NCI-H2081 treated with DMSO at 0.1 percent for 48 hours (cell line): Measurements from ENCODE around the gene XIRP2.
"Not testable (repeated sequence)": the region's sequence is repeated elsewhere in the genome, so short reads cannot be mapped to it uniquely, and the experiment has no call there.

Experiments used
- DNase-seq: peaks from one replicate; lab custom pipeline; 2025; lab: John Stamatoyannopoulos, UW

XIRP2 gene

GRCh38 chr2:167052825-167053224 lies 164.5 kb downstream of the XIRP2 start:
- no peak for DNase-seq

DNA sequence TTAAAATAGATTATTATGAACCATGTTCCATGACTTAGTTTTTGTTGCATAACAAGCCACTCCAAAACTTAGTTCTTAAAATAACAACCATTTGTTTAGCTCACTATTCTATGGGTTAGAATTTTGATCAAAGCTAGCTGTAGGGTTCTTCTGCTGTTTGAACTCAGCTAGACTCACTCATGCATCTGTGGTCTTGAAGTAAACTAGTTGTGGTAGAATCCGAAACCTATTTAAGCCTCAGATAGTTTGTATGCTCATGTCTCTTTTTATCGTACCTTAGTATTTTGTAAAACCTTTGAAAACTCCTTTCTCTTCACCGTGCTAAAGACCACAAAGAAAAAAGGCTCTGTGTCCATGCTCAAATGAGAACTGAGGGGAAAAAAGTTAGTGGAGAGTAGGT lies 166.6 kb downstream of the XIRP2 start:
- DNase-seq, result no peak

DNA sequence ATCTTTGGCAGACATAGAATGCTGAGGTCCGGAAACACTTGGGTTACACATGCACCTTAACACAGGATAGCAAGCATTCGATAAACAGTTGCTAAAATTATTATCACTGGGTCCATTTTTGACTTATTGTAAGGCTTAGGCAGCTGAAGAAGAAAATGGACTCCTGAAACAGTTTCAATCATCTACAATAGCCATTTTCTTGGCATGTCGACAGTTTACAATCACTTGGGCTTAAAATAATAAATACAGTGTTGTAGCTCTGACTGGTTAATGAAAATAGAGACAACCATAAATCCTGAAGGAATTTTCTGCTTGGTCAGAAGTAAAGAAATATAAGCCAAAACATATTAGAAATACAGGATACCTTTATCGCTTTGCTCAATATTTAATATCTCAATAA lies 169.2 kb downstream of the XIRP2 start:
- DNase-seq, result no peak

GRCh38 chr2:167059173-167059572 lies 170.9 kb downstream of the XIRP2 start:
- DNase-seq, result no peak

DNA sequence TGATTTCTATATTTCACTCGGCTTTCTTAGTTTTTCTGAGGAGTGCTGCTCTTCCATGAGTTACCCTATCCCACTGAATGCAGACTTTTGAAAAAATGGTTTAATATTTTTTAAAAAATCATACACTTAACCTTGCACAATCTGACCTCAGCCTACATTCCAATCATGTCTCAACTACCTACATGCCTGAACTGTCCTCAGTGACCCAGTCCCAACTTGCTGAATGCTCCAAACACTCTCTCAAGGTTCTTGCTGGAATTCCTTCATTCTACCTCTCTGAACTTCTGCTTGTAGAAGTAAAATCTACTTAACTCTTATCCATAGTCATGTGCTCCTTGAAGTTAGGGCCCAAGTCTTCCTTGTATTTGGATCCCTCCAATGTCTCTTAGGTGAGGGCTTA lies 181.6 kb downstream of the XIRP2 start:
- DNase-seq, result no peak

DNA sequence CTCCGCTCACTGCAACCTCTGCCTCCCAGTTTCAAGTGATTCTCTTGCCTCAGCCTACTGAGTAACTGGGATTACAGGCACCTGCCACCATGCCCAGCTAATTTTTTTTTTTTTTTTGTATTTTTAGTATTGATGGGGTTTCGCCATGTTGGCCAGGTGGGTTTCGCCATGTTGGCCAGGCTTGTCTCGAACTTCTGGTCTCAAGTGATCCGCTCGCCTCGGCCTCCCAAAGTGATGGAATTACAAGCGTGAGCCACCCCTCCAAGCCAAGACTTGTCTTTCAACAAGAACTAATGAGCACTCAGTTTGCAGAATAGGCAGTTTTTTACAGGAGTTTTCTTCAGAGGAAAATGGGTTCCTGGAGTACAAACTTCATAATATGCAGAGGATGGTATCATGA lies 187.4 kb downstream of the XIRP2 start:
- not testable (repeated sequence) for DNase-seq

DNA sequence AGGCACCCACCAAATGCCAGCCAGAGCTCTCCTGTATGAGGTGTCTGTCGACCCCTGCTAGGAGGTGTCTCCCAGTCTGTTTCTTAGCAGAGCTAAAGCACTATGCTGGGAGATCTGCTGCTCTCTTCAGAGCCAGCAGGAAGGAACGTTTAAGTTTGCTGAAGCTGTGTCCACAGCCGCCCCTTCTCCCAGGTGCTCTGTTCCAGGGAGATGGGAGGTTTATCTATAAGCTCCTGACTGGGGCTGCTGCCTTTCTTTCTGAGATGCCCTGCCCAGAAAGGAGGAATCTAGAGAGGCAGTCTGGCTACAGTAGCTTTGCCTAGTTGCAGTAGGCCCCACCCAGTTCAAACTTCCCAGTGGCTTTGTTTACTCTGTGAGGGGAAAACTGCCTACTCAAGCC lies 210.7 kb downstream of the XIRP2 start:
- not testable (repeated sequence) for DNase-seq

- DNase-seq, result no peak
Observed at GRCh38 chr2:167100506-167100905, 212.2 kb downstream of the XIRP2 start.

GRCh38 chr2:167103028-167103756 lies 214.9 kb downstream of the XIRP2 start:
- no peak for DNase-seq

- DNase-seq, result no peak
Observed at GRCh38 chr2:167103757-167104133, 215.5 kb downstream of the XIRP2 start.

GRCh38 chr2:167104691-167105090 lies 216.4 kb downstream of the XIRP2 start:
- no peak for DNase-seq

GRCh38 chr2:167109682-167110081 lies 221.4 kb downstream of the XIRP2 start:
- not testable (repeated sequence) for DNase-seq

DNA sequence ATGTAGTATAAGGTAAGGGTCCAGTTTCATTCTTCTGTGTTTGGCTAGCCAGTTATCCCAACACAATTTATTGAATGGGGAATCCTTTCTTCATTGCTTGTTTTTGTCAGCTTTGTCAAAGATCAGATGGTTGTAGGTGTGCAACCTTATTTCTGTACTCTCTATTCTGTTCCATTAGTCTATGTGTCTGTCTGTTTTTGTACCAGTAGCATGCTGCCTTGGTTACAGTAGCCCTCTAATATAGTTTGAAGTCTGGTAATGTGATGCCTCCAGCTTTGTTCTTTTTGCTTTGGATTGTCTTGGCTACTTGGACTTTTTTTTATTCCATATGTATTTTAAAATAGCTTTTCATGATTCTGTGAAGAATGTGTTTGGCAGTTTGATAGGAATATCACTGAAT lies 222.1 kb downstream of the XIRP2 start:
- no peak for DNase-seq

DNA sequence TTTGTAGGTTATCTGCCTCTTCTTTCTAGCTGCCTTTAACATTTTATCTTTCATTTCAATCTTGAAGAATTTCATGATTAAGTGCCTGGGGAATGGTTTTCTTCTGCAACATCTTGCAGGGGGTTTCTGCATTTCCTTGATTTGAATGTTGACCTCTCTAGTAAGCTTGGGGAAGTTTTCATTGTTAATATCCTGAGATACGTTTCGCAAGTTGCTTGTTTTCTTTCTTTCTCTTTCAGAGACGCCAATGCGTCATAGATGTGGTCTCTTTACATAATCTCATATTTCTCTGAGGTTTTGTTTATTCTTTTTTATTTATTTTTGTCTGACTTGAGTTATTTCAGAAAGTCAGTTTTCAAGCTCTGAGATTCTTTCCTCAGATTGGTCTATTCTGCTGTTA lies 225.7 kb downstream of the XIRP2 start:
- DNase-seq, result no peak

DNA sequence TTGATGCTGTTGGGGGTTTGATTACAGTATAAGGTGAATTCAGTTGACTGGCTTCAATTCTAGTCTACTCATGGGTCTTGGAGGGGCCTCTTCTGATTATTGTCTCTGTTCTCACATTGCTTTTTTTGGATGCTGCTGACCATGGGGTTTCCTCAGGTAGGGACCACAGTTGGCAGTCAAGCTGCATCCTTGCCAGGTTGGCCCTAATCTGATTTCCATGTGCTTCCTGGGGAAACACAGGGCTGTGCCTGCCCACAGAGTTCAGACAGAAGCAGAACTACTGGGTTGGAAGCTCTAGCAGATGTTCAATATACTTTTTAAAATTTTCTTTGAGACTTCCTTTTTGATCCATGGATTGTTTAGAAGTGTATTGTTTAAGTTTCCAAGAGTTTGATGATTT lies 227.3 kb downstream of the XIRP2 start:
- no peak for DNase-seq

GRCh38 chr2:167122389-167122788 lies 234.1 kb downstream of the XIRP2 start:
- DNase-seq, result no peak

- DNase-seq, result no peak
Observed at GRCh38 chr2:167126165-167126564, 237.9 kb downstream of the XIRP2 start.

- no peak for DNase-seq
Observed at GRCh38 chr2:167127135-167127534, 238.9 kb downstream of the XIRP2 start.

- no peak for DNase-seq
Observed at GRCh38 chr2:167128130-167128529, 239.8 kb downstream of the XIRP2 start.

DNA sequence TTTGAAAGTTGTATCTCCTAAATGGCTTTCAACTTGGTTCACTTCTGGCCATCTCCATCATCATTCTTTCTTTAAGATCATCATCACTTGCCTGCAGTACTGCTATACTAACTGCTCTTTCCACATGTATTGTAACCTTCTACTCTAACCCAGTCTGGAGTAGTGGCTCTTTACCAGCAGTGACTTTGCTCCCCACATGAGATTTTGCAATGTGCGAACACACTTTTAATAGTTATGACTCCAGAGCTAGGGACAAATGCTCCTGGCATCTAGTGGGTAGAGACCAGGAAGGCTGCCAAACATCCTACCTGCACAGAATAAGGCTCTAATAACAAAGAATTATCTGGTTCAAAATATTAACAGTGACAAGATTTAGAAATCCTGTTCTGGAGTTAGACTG lies 243.8 kb downstream of the XIRP2 start:
- DNase-seq, result no peak

GRCh38 chr2:167132906-167133555 lies 244.8 kb downstream of the XIRP2 start:
- DNase-seq, result no peak

- no peak for DNase-seq
Observed at GRCh38 chr2:167133614-167134013, 245.3 kb downstream of the XIRP2 start.

DNA sequence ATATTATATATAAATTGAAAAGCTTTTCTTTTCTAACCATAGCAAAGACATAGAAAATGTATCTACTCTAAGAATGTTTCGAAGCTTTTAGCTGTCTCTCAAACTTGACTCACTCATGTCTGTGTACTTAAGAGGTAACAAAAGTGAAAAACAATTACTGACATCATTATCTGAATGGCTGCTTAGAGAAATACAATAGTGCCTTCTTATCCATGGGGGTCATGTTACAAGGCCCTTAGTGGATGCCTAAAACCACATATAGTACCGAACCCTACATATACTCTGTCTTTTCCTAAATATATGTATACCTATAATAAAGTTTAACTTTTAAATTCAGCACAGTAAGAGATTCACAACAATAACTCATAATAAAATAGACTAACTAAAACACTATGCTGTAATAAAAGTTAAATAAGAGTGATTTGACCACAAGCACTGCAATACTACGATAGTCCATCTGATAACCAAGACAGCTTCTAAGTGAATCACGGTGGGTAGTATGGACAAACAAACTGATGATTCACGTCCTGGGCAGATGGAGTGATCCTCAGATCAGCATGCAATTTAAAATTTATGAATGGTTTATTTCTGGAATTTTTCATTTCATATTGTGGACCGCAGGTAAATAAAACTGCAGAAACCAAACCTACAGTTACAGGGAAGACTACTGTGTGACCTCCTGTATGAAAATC lies 246.2 kb downstream of the XIRP2 start:
- DNase-seq, result no peak
